ENCODE measurements around the gene ZNF407.

GRCh38 chr18:74945774-74946545, 348.3 kb downstream of the ZNF407 start:
- TF ChIP-seq, protein P1, sequence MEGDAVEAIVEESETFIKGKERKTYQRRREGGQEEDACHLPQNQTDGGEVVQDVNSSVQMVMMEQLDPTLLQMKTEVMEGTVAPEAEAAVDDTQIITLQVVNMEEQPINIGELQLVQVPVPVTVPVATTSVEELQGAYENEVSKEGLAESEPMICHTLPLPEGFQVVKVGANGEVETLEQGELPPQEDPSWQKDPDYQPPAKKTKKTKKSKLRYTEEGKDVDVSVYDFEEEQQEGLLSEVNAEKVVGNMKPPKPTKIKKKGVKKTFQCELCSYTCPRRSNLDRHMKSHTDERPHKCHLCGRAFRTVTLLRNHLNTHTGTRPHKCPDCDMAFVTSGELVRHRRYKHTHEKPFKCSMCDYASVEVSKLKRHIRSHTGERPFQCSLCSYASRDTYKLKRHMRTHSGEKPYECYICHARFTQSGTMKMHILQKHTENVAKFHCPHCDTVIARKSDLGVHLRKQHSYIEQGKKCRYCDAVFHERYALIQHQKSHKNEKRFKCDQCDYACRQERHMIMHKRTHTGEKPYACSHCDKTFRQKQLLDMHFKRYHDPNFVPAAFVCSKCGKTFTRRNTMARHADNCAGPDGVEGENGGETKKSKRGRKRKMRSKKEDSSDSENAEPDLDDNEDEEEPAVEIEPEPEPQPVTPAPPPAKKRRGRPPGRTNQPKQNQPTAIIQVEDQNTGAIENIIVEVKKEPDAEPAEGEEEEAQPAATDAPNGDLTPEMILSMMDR (tag by site-specific recombination; IDR thresholded peaks at IDR 0.05): no peak
- TF ChIP-seq ZBTB1 (tag by site-specific recombination; IDR thresholded peaks at IDR 0.05): no peak
- no peak for TF ChIP-seq BCL11A (tag by site-specific recombination; IDR thresholded peaks at IDR 0.05; ENCODE audit: low read depth)
- TF ChIP-seq ZNF423 (tag by site-specific recombination; IDR thresholded peaks at IDR 0.05): no peak
- TF ChIP-seq, protein P2, sequence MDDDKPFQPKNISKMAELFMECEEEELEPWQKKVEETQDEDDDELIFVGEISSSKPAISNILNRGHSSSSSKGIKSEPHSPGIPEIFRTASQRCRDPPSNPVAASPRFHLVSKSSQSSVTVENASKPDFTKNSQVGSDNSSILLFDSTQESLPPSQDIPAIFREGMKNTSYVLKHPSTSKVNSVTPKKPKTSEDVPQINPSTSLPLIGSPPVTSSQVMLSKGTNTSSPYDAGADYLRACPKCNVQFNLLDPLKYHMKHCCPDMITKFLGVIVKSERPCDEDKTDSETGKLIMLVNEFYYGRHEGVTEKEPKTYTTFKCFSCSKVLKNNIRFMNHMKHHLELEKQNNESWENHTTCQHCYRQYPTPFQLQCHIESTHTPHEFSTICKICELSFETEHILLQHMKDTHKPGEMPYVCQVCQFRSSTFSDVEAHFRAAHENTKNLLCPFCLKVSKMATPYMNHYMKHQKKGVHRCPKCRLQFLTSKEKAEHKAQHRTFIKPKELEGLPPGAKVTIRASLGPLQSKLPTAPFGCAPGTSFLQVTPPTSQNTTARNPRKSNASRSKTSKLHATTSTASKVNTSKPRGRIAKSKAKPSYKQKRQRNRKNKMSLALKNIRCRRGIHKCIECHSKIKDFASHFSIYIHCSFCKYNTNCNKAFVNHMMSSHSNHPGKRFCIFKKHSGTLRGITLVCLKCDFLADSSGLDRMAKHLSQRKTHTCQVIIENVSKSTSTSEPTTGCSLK (tag by site-specific recombination; IDR thresholded peaks at IDR 0.05): no peak
- no peak for TF ChIP-seq ZNF169 (tag by site-specific recombination; IDR thresholded peaks at IDR 0.05)
- TF ChIP-seq EGR2 (tag by site-specific recombination; IDR thresholded peaks at IDR 0.05; ENCODE audit: low read depth): no peak
- TF ChIP-seq RBAK (tag by site-specific recombination; IDR thresholded peaks at IDR 0.05): no peak
- TF ChIP-seq YY1 (tag by site-specific recombination; IDR thresholded peaks at IDR 0.05): no peak
- no peak for TF ChIP-seq ZNF404 (tag by site-specific recombination; IDR thresholded peaks at IDR 0.05)
- TF ChIP-seq, protein P3, sequence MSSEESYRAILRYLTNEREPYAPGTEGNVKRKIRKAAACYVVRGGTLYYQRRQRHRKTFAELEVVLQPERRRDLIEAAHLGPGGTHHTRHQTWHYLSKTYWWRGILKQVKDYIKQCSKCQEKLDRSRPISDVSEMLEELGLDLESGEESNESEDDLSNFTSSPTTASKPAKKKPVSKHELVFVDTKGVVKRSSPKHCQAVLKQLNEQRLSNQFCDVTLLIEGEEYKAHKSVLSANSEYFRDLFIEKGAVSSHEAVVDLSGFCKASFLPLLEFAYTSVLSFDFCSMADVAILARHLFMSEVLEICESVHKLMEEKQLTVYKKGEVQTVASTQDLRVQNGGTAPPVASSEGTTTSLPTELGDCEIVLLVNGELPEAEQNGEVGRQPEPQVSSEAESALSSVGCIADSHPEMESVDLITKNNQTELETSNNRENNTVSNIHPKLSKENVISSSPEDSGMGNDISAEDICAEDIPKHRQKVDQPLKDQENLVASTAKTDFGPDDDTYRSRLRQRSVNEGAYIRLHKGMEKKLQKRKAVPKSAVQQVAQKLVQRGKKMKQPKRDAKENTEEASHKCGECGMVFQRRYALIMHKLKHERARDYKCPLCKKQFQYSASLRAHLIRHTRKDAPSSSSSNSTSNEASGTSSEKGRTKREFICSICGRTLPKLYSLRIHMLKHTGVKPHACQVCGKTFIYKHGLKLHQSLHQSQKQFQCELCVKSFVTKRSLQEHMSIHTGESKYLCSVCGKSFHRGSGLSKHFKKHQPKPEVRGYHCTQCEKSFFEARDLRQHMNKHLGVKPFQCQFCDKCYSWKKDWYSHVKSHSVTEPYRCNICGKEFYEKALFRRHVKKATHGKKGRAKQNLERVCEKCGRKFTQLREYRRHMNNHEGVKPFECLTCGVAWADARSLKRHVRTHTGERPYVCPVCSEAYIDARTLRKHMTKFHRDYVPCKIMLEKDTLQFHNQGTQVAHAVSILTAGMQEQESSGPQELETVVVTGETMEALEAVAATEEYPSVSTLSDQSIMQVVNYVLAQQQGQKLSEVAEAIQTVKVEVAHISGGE (tag by site-specific recombination; conservative IDR thresholded peaks at IDR 0.05; ENCODE audit: low read depth): no peak
- no peak for TF ChIP-seq ZNF549 (tag by site-specific recombination; IDR thresholded peaks at IDR 0.05)
- TF ChIP-seq ZNF248 (tag by site-specific recombination; IDR thresholded peaks at IDR 0.05): no peak
- TF ChIP-seq ZNF777 (tag by site-specific recombination; IDR thresholded peaks at IDR 0.05; ENCODE audit: borderline replicate concordance): no peak

Data from HEK293 (cell line).